CD14-positive monocyte (primary cell): Measurements from ENCODE around the gene TMEM94. TPM values are rescaled to one million over a fixed set of nuclear protein-coding genes. Genes with fewer than 3 reads are reported as not detected.

Experiments
- DNase-seq, 3 donors: peaks; one replicate each; pipeline ENCODE4 v3.0.0-alpha.2; 2011 to 2022
- H2AFZ ChIP-seq: 2 replicates; pipeline ENCODE4 v1.6.0; 2012; ENCODE audit warnings: mild to moderate bottlenecking, low read depth, low read length, inconsistent platforms; ENCODE audit not compliant: insufficient read depth, poor library complexity, severe bottlenecking
- H3K27ac ChIP-seq, 2 donors: 1 replicate in 1 of 2; 2 replicates in 1 of 2; pipeline ENCODE4 v1.5.1; 2012 to 2013; ENCODE audit warnings: low read length in 2 of 2, control low read depth in 1 of 2, inconsistent platforms in 1 of 2, low read depth in 1 of 2, mild to moderate bottlenecking in 1 of 2
- H3K27me3 ChIP-seq, 2 donors: one replicate each; pipeline versions ENCODE4 v1.6.0 to v1.6.1; 2011 to 2013; ENCODE audit warnings: low read length in 2 of 2; ENCODE audit not compliant: control insufficient read depth in 2 of 2, insufficient read depth in 2 of 2
- H3K36me3 ChIP-seq, 2 donors: replicated peaks in 1 of 2; 1 replicate in 1 of 2; 2 replicates in 1 of 2; pipeline versions ENCODE4 v1.5.1 to v1.6.1; 2012 to 2013; ENCODE audit warnings: low read length in 2 of 2, control low read depth in 1 of 2, inconsistent platforms in 1 of 2, mild to moderate bottlenecking in 1 of 2; ENCODE audit not compliant: insufficient read depth in 2 of 2, control insufficient read depth in 1 of 2
- H3K4me1 ChIP-seq, 2 donors: 1 replicate in 1 of 2; 2 replicates in 1 of 2; pipeline versions ENCODE4 v1.5.1 to v1.6.1; 2012 to 2013; ENCODE audit warnings: low read length in 2 of 2, control low read depth in 1 of 2, inconsistent platforms in 1 of 2, mild to moderate bottlenecking in 1 of 2, moderate library complexity in 1 of 2; ENCODE audit not compliant: insufficient read depth in 2 of 2, control insufficient read depth in 1 of 2
- H3K4me2 ChIP-seq: replicated peaks from 2 replicates; pipeline ENCODE3; 2012; ENCODE audit warnings: low read length, moderate library complexity, mild to moderate bottlenecking; ENCODE audit not compliant: poor library complexity, severe bottlenecking; ENCODE audit errors: extremely low read depth
- H3K4me3 ChIP-seq, 3 experiments: fragments of 200-600 bp in 1 of 3; sonication (generic) in 1 of 3; replicated peaks in 1 of 3; 1 replicate in 2 of 3; 2 replicates in 1 of 3; pipeline ENCODE4 v1.5.1; 2011 to 2013; ENCODE audit warnings: low read length in 3 of 3, mild to moderate bottlenecking in 3 of 3, control low read depth in 2 of 3, low read depth in 2 of 3, inconsistent platforms in 1 of 3, moderate library complexity in 1 of 3
- H3K79me2 ChIP-seq: 2 replicates; pipeline ENCODE4 v1.6.0; 2012; ENCODE audit warnings: mild to moderate bottlenecking, control low read depth, inconsistent platforms, low read length, moderate library complexity; ENCODE audit not compliant: insufficient read depth
- H3K9ac ChIP-seq: 2 replicates; pipeline ENCODE4 v1.6.0; 2017; ENCODE audit warnings: low read length, mild to moderate bottlenecking; ENCODE audit not compliant: insufficient read depth, poor library complexity, severe bottlenecking
- H3K9me3 ChIP-seq, 2 donors: replicated peaks in 1 of 2; 1 replicate in 1 of 2; 2 replicates in 1 of 2; pipeline versions ENCODE4 v1.5.1 to v1.6.1; 2012 to 2013; ENCODE audit warnings: low read length in 2 of 2, control low read depth in 1 of 2; ENCODE audit not compliant: control insufficient read depth in 1 of 2, insufficient read depth in 1 of 2
- H4K20me1 ChIP-seq: 2 replicates; pipeline ENCODE4 v1.6.0; 2012; ENCODE audit warnings: mild to moderate bottlenecking, low read length, control low read depth, moderate library complexity; ENCODE audit not compliant: insufficient read depth
- H3K27ac Mint-ChIP-seq, 7 donors: one replicate each; pipeline ENCODE4 v1.8.0; 2020; ENCODE audit warnings: mild to moderate bottlenecking in 7 of 7, mixed read lengths in 7 of 7, moderate library complexity in 6 of 7, inconsistent platforms in 2 of 7
- H3K27me3 Mint-ChIP-seq, 3 donors: one replicate each; pipeline ENCODE4 v1.8.0; 2021 to 2022; ENCODE audit warnings: low read depth in 3 of 3, mild to moderate bottlenecking in 3 of 3, mixed read lengths in 3 of 3, moderate library complexity in 3 of 3, inconsistent platforms in 1 of 3
- H3K36me3 Mint-ChIP-seq, 2 donors: one replicate each; pipeline ENCODE4 v1.8.0; 2020; ENCODE audit warnings: mixed read lengths in 2 of 2, inconsistent platforms in 1 of 2, mild to moderate bottlenecking in 1 of 2
- H3K4me1 Mint-ChIP-seq: one replicate; pipeline ENCODE4 v1.8.0; 2020; ENCODE audit warnings: mild to moderate bottlenecking, mixed read lengths
- H3K4me3 Mint-ChIP-seq, 2 donors: one replicate each; pipeline ENCODE4 v1.8.0; 2020; ENCODE audit warnings: mild to moderate bottlenecking in 2 of 2, mixed read lengths in 2 of 2, moderate library complexity in 1 of 2
- H3K9me3 Mint-ChIP-seq, 7 donors: one replicate each; pipeline ENCODE4 v1.8.0; 2020 to 2022; ENCODE audit warnings: mixed read lengths in 7 of 7, mild to moderate bottlenecking in 6 of 7, moderate library complexity in 6 of 7, inconsistent platforms in 2 of 7
- CTCF ChIP-seq: fragments of 200-600 bp; IDR thresholded peaks from one replicate; pipeline ENCODE4 v1.8.0; 2022; ENCODE audit warnings: antibody characterized with exemption, mild to moderate bottlenecking
- WGBS: methylation state at CpG from one replicate; pipeline ENCODE4 v1.1.5; 2013; ENCODE audit warnings: missing lambda C conversion rate; ENCODE audit not compliant: insufficient coverage; 5-methylcytosine and 5-hydroxymethylcytosine counted together
- intact Hi-C, 2 donors: fragments of 100-400 bp; cut with micrococcal nuclease; formaldehyde crosslinking; loops; one replicate each; pipeline versions ENCODE4 v1.15.0 to v1.15.1; 2023
- polyA plus RNA-seq, 3 donors: library from polyadenylated mRNA; depleted of rRNA in 1 of 3; unstranded in 2 of 3; stranded (reverse) in 1 of 3; fragments of 300-500 nt in 2 of 3; fragments of >200 nt in 1 of 3; fragmentation: Illumina TruSeq in 2 of 3; gene quantifications; 1 replicate in 2 of 3; 2 replicates in 1 of 3; pipeline ENCODE4 v1.2.3, GENCODE V29; 2012 to 2021

TMEM94 gene
- polyA plus RNA-seq, 3 donors: 7.2 to 129 (median 8.4) TPM

DNA sequence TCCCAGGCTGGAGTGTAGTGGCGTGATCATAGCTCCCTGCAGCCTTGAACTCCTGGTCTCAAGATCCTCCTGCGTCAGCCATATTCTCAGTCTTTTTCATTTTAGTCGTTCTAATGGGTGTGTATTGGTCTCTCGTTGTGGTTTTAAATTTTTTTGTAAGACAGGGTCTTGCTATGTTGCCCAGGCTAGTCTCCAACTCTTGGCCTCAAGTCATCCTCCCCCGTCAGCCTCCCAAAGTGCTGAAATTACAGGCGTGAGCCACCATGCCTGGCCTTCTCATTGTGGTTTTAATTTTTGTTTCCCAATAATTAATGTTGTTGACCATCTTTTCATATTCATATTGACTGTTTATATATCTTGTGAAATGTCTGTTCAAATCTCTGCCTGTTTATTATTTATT, 8.6 kb downstream of the TMEM94 start:
- Mint-ChIP-seq H3K4me1 (peaks cover 15% of the 10 kb centered on the region), H3K27ac (no peak overlapping the region), H3K36me3 (peaks cover 6 to 17% of the 10 kb centered on the region in 2 donors), H3K9me3 (peaks cover 0 to 2% (median 0%) of the 10 kb centered on the region in 7 donors), H3K4me3 (no peak overlapping the region), H3K27me3 (no peaks in the 10 kb centered on the region)
- Histone ChIP-seq H3K27ac (no peak overlapping the region), H3K79me2 (peaks cover 44% of the 10 kb centered on the region), H3K36me3 (peaks cover 0 to 7% of the 10 kb centered on the region in 2 donors), H4K20me1 (peaks cover 4% of the 10 kb centered on the region), H3K4me1 (peaks cover 7 to 8% of the 10 kb centered on the region in 2 donors), H3K27me3 (no peaks in the 10 kb centered on the region), H2AFZ (no peak overlapping the region), H3K4me2 (no peak overlapping the region), H3K9me3 (no peaks in the 10 kb centered on the region), H3K9ac (no peak overlapping the region), H3K4me3 (no peak overlapping the region)
- no peak for DNase-seq
- no CpG with 5 or more reads among the region's 6 CpGs for WGBS
- intact Hi-C loops: no loop called here
- TF ChIP-seq CTCF: no peak

- WGBS: 100% methylated on average over 8 of the region's 8 CpGs
- Histone ChIP-seq H3K4me3 (no peak overlapping the region), H4K20me1 (peaks cover 4% of the 10 kb centered on the region), H3K4me2 (no peak overlapping the region), H3K27ac (no peak overlapping the region), H2AFZ (no peak overlapping the region), H3K36me3 (peaks cover 17 to 29% of the 10 kb centered on the region in 2 donors), H3K9me3 (no peaks in the 10 kb centered on the region), H3K4me1 (no peaks in the 10 kb centered on the region), H3K27me3 (no peaks in the 10 kb centered on the region), H3K79me2 (peaks cover 32% of the 10 kb centered on the region), H3K9ac (no peak overlapping the region)
- TF ChIP-seq CTCF: no peak
- Mint-ChIP-seq H3K27ac (no peak overlapping the region), H3K27me3 (no peaks in the 10 kb centered on the region), H3K36me3 (peaks cover 27 to 42% of the 10 kb centered on the region in 2 donors), H3K9me3 (peaks cover 0 to 2% (median 0%) of the 10 kb centered on the region in 7 donors), H3K4me3 (no peak overlapping the region), H3K4me1 (peaks cover 7% of the 10 kb centered on the region)
- no peak for DNase-seq
- intact Hi-C loops: no loop called here
Measured at GRCh38 chr17:75468291-75468754, 11.9 kb downstream of the TMEM94 start.
